Activated CD4-positive, alpha-beta T cell treated with anti-CD3 and anti-CD28 coated beads, Interleukin-2, amount 50 U/mL, for 16 hours (primary cell): Measurements from ENCODE around the gene ATP6V1B1.

Experiments used
- DNase-seq: peaks from one replicate; pipeline ENCODE4 v3.0.0-alpha.2; 2020

ATP6V1B1 gene

DNA sequence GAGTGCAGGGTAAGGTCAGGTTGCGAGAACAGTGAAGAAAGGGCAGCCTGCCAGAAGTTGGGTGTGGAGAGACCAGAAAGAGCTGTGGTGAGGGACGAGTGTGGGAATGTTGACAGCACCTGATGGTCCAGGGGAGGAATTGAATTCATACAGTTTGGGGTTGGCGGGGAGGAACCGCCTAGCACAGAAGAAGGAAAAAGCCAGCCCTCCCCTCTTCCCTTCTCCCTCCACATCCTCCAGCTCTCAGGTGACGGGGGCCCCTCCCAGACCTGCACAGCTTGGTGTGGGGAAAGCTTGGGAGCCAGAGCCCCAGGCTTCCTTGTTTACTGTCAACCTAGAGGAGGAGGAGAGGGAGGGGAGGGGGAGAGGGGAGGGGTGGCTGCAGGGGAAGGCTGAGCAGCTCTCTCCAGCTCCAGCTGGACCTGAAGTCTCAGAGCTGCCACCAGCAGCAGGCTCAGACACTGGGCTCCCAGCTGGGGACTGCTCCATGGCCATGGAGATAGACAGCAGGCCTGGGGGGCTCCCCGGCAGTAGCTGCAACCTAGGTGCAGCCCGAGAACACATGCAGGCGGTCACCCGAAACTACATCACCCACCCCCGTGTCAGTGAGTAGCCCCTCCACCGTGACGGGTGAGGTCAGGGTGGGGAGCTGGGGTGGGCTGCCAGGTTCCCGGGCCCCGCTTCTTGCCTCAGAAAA is at the start of gene ATP6V1B1:
TSS of gene ATP6V1B1 (plus strand) at position 433 of the 697 bp plus-strand sequence. CDS start at position 488, 55 bp downstream.
- DNase-seq: no peak

DNA sequence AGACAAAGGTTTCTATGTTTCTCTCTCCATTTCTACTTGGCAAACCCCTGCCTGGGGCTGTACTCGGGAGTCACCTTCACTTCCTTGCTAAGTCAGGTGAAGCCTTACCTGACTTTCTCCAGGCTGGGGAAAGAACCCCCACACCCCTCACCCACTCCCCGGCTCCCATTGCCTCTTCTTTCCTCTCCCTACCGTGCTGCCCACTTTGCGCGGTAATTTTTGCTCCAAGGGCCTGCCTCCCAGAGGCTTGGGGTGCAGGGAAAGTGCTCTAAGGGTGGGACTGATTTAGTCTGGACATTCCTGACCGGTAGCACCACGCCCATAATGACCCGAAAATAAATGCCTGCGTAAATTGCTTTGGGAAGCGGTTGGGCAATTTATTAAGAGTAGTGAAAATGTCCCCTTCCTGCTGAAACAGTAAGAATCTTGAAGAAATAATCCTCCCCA is 49.1 kb upstream of the ATP6V1B1 start:
- DNase-seq: no peak

DNA sequence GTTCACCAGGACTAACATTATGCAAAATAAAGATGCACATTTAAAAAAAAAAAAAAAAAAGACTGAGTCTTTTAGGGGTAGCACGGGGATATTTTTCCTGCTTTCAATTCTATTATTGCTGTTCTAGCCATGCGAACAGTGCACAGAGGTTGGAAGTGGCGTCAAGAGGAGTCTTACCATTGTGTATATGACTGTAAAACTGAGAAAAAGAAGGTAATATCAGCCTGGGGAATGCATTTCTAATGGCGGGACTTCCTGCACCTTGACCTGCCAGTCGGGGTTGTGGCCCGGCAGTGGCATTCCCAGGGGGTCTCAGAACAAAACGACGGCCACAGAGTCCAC is 48.5 kb upstream of the ATP6V1B1 start:
- no peak for DNase-seq

DNA sequence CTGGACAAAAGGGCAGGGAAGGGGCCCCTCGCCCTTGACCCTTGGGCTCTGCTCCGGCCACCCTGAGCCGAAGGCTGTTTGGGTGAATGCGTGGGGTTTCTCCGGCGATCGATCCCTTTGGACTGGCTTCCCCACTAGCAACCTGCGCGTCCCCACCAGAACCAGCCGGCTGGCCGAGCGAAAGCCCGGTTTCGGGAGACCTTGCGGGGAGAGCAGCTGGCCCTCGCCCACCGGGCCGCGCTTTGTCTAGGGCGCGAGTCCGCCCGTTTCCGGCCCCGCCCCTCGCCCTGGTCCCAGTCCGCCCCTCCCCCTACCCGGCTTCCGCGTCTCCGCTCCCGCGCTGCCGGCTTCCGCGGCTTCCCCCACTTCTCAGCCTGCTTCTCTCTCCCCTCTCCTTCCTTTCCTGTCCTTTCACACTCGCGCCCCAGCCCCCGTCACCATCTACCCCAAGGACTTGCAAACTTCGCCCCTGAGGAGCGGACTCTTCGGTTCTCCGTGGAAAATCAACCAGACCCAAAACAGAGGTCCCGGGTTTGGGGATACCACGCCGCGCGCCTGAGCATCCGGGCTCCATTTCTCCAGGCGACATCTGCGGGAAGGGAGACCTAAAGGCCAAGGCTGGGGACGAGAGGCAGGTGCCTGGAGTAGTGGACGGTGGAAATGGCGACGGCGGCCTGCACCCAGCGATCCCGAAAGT is 48.0 kb upstream of the ATP6V1B1 start:
- peak; percentile 68 for DNase-seq

DNA sequence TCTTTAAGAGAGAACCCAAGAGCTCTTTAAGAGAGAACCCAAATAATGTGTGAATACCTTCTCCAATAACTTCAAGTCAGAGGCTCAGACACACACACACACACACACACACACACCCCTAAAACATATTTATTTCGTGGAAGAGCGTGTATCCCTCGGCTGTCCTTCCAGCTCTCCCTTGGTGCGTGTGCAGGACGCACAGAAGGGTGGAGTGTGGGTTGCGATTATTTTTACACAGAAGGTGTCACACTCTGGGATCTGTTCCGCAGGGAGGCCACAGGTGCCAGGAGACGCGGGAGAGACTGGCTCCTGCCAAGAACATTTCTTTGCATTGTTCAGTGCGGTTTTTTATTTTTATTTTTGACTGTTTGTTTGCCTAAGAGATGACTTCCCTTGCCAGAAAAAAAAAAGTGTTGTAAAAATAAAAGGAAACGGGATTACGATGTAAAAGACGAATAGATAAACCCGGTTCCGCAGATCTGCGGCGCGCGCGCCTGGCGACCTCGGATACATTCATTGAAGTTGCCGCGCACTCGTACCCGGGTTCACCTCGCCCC is 47.3 kb upstream of the ATP6V1B1 start:
- DNase-seq: no peak

DNA sequence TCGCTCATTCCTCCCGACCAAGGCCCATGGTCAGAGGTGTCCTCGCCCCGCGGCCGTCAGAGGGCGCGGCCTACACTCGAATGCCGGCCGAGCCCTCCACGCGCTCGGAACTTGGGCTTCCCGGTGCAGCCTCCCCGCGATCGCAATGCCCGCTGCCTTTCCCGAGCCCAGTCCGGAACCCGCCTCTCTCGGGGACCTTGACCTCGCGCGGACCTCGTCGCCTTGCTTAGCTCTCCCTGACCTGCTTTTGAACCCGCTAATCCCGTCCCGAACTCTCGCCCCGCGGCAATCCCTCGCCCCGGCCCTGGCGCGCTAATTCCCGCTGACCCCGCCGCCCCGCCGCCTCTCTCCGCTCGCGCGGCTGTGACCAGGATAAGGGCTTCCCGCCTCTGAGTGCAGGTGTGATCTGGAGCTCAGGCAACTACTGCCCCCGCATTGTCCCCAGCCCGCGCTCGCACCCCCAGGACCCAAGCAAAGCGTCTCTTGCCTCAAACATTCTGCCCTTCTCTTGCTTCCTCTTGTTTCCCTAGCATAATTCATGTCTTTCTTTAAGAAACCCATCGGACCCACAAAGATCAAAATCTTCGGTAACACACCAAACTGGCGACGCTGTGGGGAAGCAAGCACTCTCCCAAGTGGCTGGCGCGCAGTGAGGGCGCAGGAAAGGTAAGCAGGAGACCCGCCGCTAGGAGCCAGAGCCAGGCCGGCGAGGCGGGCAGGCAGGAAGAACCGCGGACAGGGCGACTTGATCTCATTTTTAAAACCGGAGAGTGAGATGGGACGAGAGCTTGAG is 46.6 kb upstream of the ATP6V1B1 start:
- DNase-seq: no peak

DNA sequence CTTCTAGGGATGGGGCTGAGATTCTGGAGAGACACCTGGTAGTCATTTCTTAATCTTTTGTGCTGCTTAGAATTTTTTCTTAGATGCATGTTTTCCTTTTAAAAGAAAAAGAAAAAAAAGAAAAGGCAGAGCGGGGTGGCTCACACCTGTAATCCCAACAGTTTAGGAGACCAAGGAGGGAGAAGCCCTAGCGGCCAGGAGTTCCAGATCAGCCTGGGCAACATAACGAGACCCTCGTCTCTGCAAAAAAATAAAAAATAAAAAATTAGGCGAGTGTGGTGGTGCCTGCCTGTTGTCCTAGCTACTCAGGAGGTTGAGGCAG is 46.0 kb upstream of the ATP6V1B1 start:
- no peak for DNase-seq

DNA sequence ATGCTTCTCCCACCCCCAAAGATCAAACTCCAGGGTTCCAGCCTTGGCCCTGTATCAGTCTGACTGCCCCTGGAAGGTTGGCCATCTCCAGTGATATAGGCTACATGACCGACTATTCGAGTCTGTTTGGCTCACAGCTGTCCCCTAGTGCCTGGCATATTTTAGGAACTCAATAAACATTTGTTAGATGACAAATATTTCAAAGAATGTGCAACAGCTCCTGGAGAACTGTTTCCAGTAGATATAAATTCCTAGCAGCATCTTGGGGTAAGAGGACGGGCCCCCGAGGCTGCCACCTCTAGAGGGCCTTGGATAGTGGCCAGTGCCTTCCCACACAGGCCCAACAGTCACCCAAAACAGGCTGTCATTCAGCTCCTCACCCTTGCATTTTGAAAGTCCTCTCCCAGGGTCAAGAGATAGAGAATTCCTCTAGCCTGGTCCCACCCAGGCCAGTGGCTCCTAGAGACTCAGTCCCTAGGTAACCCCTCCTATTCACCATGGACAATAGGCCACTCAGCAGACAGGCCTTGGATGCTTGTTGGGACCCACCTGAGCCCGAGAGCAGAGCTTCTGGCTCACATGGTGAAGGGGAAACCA is 45.1 kb upstream of the ATP6V1B1 start:
- no peak for DNase-seq

DNA sequence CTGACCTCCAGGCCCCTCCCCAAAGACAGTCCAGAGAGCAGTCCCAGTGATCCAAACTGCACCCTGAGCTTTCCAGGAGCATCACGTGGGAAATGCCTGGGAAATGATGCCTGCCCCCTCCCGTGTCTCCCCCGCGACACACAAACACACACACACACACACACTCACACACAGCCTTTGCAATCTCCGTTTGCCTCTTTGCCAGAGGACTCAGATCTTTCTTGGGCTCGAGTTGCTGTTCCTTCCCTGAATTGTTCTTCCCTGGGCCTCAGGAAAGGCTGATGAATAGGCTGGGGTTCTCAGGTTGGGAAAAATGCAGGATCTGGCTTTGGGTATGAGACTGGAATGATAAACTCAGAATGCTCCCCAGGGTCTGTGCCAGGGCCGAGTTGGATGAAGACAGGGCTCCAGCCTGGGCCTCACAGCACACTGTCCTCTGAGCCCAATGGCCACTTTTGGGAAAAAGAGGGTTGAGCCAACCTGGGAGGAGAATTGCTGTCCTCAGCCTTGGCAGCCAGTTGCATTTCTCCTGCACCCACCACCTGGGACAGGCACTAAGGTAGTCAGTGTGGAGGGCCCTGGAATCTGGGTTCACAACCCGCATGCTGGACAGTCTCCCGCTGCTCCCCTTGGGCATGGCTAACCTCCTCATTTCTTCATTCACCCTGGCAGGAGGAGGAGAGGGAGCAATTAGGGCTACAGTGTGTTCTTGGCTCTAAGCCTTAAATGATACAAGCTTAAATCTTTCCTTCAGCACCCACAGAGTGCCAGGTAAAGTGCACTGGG is 43.9 kb upstream of the ATP6V1B1 start:
- DNase-seq: no peak

DNA sequence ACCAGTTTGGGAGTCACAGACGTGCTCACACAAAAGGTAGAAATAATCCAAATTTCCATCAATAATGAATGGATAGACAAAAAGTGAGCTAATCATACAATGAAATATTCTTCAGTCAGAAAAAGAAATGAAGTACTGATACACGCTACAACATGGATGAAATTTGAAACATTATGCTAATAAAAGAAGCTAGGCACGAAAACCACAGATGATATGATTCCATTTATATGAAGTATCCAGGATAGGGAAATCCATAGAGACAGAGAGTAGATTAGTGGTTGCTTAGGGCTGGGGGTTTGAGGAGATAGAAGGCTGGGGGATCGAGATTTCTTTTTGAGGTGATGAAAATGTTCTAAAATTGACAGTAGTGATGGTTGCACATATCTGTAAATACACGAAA is 43.0 kb upstream of the ATP6V1B1 start:
- DNase-seq: no peak

DNA sequence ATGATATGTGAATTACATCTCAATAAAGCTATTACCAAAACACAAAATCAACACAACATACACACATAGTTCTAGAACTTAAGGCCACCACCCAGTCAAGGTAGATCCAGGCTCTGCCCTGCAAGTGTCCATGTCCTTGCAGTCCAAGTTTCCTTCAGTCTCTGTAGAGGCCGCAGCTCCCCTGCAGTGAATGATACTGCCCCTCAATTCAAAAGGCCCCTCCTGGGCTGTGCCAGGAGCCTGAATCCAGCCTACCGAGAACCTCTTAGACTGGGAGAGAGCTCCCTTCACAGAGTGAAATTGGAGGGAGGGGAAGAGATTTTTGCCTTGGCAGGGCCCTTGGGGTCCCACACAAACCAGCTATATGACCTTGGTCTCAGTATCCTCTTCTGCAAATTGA is 42.5 kb upstream of the ATP6V1B1 start:
- DNase-seq: no peak

DNA sequence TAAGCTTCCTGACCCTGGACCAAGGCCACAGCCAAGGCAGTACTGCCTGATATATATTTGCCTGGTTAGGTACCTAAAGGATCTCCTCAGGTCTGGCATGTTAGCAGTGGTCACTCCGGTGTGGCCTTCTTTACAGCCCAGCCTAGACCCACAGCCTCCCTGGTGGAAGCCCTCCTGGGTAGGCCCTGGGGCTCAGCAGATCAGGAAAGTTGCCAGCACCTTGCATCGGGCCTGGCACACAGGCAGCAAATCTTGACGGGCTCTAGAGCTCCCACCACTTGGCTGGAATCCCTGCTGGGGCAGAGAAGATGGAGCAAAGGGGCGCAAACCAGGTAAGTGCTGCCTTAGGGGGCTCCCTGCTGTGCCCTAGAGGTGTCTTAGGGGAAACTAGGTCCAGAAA is 40.9 kb upstream of the ATP6V1B1 start:
- no peak for DNase-seq

DNA sequence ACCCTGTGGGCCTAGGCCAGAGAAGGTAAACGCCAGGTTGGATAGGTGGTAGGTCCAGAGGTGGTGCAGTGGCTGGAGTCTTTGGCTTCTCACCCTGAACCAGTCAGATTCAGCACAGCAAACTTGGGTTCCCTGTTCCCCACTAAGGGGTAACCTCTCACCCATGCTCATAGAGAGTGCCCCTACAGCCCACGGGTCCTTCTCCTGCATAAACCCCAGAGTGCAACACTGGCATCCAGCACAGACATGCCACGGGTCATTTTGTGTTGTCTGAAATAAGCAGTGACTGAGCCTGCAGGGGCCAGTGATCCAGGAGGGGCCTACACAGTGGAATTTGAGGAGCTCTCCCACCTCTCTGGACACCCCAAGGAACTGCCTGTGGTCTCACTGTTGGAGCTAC is 40.5 kb upstream of the ATP6V1B1 start:
- no peak for DNase-seq

DNA sequence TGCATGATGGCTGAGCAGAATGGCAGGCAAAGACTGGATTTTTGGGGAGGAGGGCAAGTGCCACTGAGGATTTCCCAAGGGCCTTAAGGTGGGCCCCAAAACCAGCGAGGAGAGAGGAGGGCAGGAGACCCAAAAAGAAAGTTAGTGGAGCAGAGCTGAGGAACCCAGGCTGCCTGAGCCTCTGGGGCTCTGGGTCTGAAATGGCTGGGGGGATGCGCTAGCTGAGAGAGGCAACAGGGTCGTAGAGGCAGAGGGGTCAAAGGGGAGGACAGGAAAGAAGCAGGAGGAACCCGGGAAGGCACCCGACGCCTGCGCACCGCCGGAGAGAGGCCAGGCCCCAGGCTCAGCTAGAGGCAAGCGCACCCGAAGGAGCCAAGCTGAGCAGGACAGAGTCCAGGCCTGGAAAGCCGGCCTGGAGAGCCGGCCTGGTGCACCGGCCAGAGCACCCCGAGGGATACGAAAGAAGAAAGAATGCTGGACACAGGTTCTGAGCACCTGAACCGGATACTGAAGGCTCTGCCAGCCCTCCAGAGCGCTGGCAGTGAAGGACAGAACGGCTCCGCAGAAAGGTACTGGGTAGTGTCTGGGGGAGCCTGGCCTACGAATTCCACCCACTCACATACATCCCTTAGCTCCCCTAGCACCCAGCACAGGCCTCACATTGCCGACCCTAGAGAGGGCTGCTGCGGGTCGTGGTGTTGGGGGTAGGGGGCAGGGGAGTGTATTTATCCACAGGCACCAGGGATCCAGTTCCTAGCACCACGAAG is 39.5 kb upstream of the ATP6V1B1 start:
- DNase-seq: no peak

DNA sequence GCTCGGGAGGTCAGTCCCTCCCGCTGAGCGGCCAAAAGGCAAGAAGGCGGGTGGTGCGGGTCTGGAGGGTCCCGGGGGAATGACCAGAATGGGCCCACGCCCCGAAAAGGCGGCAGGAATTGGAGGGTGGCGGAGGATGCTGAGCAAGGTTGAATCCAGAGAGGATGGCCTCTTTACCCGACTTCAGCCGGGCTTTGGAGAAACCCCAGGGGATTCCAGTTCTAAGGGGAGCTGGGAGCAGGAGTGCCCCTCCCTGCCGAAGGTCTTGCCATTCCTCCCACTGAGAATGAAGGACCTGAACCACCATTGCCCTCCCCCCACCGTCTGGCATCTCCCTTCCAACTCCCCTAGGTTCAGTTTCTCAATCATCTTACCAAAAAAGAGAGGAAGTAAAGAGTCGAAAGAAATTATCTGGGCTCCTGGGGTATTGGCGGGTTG is 38.9 kb upstream of the ATP6V1B1 start:
- DNase-seq: no peak

DNA sequence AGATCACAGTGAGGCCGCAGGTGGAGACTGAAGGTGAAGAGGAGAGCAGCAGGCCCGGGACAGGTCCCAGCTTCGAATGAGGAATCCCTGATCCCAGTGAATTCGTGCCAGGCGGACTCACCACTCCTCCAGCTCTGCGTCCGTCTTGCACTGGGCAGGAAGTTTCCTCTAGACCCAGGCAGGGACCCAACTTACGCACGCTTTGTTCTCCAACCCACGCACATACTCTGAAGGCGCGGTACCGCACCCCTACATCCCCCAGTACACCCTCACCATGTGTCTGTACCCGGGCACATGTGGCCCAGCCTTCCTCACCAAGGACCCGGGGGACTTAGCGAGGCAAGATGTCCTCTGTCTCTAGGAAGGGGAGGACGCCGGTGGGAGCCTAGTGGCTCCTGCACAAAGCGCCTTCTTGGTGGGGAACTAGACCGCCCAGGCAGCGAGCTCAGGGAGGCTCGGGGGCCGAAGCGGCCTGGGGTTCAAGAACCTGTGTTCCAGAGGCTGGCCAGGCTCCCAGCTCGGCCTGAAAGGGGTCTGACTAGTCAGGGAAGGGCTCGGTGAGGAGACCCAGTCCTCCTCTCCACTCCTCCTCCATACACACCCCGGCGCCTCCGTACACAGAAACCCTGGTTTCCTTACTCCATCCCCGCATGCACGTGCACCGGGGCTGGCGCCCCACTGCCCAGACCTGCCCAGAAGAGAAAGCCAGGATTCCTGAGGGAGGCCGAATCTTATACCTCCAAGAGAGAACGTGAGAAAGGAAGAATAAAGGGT is 38.3 kb upstream of the ATP6V1B1 start:
- DNase-seq: no peak

DNA sequence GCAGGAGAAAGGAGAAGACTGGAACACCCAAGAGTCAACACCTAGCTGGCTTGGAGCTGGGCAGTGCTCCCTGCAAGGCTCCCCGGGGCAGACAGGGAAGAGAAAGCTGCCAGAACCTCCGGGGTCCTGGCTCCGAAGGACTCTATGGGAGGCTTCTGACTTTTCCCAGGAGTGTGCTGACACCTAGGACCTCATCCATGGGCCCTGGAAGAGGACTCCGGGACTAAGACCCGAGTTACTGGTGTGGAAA is 37.8 kb upstream of the ATP6V1B1 start:
- no peak for DNase-seq

DNA sequence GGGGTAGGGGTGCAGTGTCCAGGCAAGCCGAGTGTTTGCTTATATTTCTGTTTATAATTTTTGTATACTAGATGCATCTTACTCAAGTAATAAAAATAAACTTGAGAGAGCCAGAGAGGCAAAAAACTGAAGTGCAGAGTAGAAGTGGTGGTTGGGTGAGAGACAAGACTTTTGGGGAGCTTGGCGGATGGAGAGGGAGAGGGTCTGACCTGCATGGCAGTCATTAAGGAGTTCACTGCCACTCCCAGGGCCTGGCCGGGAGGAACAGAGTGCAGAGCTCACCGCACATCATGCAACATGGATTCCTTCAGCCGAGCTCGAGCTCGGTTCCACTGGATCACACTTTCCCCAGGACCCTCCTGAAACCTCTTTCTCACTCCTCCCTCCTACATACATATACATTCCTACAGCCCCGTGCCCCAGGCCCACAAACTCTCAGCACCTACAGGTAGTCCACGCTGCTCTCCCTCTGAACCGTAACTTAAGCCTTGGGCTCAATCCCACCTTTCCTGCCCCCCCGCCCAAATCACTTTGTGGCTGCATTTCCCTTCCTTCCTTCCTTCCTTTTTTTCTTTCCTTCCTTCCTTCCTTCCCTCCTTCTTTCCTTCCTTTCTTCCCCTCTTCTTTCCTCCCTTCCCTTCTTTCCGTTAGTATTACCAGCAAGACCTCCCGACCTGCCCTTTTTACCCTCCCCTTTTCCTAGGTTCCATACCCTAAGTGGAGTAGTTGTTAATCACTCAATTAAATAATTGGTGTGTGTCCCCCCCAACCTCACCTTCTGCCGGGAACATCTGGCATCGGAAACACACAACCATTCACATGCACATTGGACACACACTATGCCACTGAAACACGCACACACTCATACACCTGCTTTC is 37.1 kb upstream of the ATP6V1B1 start:
- no peak for DNase-seq

DNA sequence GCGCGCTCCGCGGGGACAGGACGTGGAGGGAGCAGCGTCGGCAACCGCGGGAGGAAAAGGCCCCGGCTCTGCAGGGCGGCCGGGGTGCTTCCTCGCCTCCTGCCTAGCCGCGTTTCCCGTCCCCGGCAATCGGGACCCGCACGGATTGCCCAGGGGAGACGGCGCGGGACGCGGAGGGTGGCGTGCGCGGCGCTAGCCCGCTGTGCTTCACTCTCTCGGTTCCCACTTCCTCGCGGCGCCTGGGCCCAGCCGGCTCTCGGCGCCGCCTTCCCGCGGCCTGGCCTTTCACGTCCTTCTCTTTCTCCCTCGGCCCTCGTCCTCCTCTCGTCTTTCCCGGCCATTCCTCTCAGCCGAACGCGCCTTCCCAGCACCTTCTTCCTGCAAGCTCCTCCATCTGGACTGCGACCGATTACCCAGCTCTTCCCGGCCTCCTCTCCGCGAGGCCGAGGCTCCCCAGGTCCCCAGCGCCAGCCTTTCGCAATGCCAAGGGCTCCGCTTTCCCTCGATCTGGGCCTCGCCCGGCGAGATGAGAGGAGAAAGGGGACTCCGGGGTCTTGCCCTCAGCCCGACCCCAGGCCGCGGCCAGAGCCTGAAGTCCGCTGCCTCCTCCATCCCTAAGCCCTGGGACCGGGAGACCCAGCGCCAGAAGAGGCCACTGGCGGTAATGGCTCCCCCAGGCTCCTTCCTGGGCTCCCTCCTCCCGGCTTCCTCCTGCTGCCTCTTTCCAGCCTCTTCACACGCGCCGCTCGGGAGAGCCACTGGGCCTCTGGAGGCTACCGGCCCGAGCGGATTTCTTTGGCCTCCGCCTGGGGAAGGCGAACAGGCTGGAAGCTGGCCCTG is 34.3 kb upstream of the ATP6V1B1 start:
- no peak for DNase-seq
